HS-5 (cell line): ENCODE data around the gene ZC3H10.
"Not testable (repeated sequence)": the region's sequence is repeated elsewhere in the genome, so short reads cannot be mapped to it uniquely, and the experiment has no call there.

ENCODE experiments used
- DNase-seq: peaks from one replicate; pipeline ENCODE4 v3.0.0-alpha.2; 2012; ENCODE audit warnings: low read depth

The ZC3H10 gene

DNA sequence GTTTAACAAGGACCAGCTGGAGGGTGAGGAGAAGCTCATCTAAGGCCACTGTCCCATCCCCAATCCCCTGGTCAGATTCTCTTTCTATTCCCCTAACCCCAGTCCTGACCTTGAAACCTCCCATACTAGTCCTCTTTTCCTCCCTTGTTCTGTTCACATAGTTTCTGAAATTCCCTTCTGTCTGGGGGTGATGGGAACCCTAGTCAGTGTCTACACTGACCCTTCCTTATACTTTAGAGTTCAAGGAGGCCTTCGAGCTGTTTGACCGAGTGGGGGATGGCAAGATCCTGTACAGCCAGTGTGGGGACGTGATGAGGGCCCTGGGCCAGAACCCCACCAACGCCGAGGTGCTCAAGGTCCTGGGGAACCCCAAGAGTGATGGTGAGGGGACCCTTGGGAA lies 36.8 kb downstream of the ZC3H10 start:
- no peak for DNase-seq

GRCh38 chr12:56155256-56155845 lies 37.3 kb downstream of the ZC3H10 start:
- DNase-seq, result no peak

- DNase-seq, result not testable (repeated sequence)
Observed at GRCh38 chr12:56156464-56157200, 38.6 kb downstream of the ZC3H10 start.

DNA sequence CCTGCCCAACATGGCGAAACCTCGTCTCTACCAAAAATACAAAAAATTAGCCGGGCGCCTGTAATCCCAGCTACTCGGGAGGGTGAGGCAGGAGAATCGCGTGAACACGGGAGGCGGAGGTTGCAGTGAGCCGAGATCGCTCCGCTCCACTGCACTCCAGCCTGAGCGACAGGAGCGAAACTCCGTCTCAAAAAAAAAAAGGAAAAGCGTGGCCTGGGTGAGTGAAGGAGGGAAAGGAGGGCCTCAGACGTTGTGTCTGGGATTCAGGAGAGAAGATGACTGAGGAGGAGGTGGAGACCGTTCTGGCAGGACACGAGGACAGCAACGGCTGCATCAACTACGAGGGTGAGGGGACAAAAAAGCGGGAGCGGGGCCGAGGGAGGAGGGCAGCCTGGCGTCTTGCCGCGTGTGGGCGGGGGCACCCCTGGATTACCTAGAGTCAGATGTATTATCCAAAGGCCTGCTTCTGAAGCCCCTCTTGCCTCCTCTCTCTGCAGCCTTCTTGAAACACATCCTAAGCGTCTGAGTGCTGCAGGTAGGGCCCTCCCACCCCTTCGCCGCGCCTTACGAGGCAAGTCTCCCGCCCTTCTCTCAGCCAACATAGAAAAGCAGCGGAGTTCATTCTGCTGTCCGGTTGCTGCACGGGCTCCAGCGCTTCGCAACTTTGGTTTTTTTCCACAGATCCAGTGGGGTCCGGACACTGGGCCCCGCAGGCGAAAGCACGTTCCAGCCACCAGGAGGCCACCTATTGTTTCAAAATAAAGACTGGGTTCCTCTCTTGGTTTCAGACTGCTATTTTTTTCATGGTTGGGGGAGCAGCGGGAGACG lies 39.3 kb downstream of the ZC3H10 start:
- DNase-seq, result peak; percentile 74

GRCh38 chr12:56158029-56158925 lies 40.2 kb downstream of the ZC3H10 start, which contains the start of gene MYL6:
Gene MYL6 (plus strand): TSS chr12:56158359. CDS start chr12:56158402, 43 bp downstream.
- peak; percentile 97 for DNase-seq

DNA sequence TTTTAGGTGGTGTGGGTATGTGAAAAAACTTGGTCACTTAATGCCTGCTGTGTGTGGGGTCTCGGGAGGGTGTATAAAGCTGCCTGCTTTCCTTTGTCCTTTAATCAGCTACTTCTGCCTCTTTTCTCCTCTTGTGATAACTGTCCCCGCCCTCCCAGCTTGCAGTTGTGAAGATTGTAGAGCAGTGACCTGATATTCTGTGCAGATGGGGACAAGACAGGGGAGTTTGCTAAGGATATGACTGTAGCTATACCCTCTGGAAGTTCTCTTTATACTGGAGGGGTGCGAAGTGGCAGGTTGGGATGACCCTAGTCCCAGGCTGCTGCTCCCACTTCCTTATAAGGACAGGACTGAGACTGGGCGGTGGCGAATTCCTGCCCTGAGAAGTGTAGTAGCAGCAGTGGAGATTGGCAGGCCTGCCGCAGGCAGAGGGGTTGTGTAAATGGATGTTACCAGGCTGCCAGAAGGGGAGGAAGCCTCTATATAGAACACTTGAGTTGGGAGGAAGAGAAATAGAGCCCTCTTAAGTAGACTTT lies 40.9 kb downstream of the ZC3H10 start:
- no peak for DNase-seq

- no peak for DNase-seq
Observed at GRCh38 chr12:56159482-56160192, 41.6 kb downstream of the ZC3H10 start.

- DNase-seq, result no peak
Observed at GRCh38 chr12:56160193-56160763, 42.2 kb downstream of the ZC3H10 start.

DNA sequence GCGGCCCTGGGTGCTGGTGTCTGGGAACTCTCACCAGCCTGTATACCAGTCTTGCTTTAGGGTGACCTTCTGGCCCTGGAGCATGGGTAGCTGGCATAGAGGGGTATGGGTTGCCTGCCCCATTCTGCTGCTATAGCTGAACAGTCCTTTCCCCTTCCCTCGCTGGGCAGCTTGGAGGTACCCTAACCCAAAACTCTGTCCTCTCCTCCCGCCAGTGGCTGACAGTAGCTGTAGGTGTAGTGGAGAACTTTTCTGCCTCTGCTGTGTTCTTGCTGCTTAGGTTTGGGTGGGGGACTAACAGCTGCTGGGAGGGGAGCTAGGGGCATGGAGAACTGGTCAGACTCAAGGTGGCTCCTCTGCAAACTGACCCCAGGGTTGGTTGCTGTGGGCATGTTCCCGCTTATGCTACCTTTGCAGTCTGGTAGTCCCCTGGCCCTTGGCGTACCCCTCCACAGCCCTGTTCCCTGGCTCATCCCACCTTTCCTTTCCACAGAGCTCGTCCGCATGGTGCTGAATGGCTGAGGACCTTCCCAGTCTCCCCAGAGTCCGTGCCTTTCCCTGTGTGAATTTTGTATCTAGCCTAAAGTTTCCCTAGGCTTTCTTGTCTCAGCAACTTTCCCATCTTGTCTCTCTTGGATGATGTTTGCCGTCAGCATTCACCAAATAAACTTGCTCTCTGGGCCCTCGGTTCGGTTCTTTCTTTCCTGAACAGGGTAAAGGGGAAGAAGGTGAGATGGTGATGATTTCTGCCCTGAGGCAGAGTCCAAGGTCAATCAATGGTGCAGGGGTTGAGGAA lies 43.0 kb downstream of the ZC3H10 start:
- DNase-seq, result no peak

DNA sequence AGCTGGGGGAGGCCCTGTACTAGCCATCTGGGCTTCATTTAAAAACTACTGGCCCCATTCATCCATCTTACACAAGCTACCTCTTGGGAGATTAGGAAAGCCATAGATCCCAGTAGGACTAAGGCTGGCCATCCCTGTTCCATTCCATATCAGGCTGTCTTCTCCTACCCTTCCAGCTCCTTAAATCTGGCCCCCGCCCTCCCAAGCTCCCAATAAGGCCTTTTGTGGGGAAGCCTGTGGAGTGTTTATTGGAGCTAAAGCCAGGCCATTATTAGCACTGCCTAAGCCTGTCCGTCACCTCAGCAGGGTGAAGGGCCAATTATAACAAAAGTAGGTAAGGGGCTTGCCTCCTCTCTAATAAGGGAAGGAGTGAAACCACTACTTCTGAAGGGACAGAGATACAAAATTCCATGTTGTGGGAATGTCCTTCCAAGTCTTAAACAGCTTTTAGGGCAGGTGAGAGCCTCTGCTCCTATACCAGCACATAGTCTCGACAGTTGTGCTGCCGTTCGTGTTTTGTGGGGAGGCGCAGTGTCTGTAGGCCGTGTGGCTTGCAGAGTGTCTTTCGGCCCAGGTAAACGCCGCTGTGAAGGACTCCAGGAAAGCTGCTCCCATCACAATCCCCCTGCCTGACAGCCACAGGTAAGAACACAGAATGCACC lies 43.8 kb downstream of the ZC3H10 start:
- no peak for DNase-seq

DNA sequence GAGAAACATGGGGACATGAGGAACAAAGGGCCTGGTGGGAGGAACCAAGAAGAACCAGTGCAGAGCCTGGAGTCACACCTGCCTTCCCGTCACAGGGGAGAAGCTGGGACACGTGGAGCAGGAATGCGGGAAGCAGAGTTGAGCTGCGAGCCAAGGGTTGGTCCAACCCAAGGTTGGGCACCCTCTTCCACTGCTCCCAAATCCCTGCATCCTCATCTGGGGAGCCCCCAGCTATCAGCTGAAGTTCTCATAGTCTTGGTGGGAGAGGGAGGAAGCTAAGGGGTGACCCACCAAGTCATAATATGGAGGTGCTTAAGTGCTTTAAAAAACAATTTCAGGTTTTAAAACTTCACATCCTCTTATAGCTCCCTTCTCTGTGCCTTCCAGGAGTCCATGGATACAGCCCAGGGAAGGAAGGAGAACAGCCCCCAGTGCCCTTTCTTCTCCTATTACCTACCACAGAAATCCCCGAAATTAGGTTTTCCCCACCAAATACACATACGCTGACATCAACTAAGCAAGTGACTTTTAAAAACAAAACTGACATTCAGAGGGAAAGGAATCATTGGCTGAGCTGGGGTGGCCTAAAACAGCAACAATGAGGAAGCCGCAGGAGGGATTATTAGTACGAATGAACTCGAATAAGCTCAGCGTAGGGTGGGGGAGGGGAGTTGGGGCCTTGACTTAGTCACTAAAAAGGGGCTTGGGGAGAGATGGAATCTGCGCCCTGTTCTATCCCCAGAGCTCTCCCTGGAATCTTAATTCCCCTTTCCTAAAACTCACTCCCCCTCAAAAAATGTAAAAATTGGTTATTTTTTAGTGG lies 44.6 kb downstream of the ZC3H10 start:
- DNase-seq, result no peak

DNA sequence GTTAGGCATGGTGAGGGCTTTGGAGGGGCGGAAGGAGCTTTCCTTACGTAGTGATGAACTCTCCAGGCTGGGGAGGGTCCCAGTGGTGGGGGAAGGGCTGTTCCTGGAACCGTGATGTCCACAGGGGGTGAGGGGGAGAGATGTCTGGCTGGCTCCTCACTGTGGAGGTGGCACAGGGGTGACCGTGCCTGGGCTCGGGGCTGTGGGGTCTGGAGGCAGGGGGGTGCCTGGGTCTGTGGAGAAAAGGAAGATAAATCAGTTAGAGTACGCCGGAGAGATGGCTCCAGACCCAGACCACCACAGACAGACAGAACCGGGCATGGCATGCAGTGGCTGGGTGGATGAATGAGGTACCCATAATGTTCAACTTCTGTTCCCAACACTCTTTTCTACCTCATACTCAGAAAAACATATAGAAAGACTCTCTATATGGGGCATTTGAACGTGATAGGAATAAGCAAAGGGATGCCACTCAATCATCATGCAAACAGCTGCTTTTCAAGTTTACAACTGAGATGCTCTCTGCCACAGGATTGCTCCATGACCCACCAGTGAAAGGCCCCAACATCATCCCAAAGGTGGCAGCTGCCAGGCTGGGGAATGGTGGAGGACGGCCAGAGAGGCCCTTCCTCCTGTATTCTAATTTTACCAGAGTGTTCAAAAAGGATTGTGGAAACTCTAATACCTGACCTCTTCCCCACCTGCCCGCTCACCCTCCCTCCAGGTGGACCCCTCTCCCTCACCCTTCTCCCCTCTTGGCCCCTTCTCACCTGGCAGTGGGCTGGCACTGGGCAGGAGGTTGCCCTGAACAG lies 45.7 kb downstream of the ZC3H10 start:
- DNase-seq, result no peak

DNA sequence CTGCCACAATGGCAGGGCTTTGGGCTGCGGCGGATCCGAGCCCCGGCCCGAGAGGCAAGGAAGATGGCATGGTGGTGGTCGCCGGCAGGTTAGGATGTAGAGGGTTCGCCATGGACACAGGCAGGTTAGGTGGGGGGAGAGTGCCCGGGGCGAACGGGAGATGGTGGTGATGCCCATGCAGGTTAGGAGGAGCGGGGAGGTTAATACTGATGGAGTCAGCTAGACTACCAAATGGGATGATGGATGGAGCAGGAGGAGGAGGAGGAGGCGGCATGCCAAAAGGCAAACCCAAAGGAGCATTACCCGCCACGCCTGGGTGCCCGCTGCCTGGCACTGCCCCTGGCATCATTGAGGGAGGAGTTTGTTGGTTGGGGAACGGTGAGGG lies 46.3 kb downstream of the ZC3H10 start:
- DNase-seq, result no peak

- DNase-seq, result no peak
Observed at GRCh38 chr12:56165369-56165768, 47.3 kb downstream of the ZC3H10 start.

DNA sequence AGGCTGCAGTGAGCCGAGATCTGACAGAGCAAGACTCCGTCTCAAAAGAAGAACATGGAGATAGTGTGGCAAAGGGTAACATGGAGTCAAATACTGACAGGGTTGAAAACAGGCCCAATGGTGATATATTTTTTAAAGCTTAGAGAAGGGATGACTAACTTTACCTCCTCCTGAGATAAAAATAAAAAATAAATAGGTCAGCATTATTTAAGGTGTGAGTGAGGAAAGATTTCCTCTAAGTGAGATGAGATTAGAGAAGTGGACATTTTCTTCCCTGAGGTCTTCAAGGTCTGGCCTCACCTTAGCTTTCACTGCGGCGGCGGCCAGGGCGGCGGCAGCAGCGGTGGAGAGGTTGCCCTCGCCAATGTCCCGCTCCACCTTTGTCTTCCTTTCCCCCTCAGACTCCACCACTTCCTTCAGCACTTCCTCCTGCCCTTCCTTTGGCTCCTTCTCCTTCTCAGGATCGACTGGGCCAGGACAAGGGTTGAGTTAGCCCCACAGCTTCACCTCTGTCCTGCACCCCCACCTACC lies 51.2 kb downstream of the ZC3H10 start:
- DNase-seq, result no peak

DNA sequence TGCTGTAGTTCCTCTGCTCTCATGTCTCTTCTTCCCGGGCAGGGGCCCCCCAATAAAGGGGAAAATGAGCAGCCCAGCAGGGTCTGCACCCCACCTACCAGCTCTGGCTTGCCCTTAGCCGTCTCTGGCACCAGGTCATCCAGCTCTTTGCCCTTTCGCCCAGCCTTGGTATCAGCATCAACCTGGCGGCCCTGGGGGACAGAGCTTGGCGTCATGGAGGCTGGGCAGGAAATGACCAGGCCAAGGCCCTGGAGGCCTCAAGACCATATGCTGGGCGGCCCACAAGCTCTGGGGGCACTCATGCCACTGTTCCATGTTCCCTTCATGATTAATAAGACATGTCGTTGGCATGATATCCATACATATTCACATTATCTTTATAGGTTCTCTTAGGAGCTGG lies 54.8 kb downstream of the ZC3H10 start:
- DNase-seq, result no peak
